ENCODE results near the gene LUZP1. TPM values are rescaled to one million over a fixed set of nuclear protein-coding genes. Genes with fewer than 3 reads are reported as not detected.

The LUZP1 gene
- total and polyA plus RNA-seq, 8 donors: 22.9 to 32.5 (median 29.8) TPM

DNA sequence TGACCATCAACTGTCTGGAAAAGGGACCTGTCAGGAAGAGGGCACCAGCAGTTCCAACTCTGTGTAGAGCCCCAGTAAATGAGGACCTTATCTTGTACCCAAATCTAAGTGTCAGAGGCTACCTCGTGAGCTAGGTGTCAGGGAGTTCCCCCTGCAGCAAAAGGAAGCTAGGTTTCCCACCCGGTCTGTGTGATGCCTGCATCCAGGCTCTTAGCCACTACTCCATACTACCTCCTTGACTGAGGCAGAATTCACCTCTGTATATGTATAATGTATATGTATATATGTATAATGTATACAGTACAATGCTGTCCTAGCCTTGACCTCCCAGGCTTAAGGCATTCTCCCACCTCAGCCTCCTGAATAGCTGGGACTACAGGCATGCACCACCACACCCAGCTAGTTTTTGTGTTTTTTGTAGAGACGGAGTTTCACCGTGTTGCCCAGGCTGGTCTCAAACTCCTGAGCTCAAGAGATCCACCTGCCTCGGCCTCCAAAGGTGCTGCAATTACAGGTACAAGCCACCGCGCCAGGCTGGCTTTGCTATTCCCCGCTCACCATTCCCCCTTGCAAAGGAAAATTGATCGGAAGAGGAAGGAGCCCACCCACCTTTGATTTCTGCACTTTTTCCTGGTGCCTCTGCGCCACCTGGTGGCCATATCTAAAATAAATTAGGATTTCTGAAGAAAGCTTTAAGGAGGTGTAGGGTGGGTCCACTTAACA is 15.7 kb upstream of the LUZP1 start:
- Histone ChIP-seq H3K27ac (no peak overlapping the region), H3K27me3 (no peaks in the 10 kb centered on the region), H3K4me3 (no peak overlapping the region), H3K4me1 (peaks cover 0 to 7% of the 10 kb centered on the region in 2 donors), H3K9me3 (no peaks in the 10 kb centered on the region), H3K36me3 (no peaks in the 10 kb centered on the region)
- ATAC-seq (peak; percentile 72), DNase-seq (peak in 1 of 4 donors; percentile 58)
- TF ChIP-seq, protein P1, sequence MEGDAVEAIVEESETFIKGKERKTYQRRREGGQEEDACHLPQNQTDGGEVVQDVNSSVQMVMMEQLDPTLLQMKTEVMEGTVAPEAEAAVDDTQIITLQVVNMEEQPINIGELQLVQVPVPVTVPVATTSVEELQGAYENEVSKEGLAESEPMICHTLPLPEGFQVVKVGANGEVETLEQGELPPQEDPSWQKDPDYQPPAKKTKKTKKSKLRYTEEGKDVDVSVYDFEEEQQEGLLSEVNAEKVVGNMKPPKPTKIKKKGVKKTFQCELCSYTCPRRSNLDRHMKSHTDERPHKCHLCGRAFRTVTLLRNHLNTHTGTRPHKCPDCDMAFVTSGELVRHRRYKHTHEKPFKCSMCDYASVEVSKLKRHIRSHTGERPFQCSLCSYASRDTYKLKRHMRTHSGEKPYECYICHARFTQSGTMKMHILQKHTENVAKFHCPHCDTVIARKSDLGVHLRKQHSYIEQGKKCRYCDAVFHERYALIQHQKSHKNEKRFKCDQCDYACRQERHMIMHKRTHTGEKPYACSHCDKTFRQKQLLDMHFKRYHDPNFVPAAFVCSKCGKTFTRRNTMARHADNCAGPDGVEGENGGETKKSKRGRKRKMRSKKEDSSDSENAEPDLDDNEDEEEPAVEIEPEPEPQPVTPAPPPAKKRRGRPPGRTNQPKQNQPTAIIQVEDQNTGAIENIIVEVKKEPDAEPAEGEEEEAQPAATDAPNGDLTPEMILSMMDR (IDR thresholded peaks at IDR 0.05): peak; percentile 60 to 88
- intact Hi-C loops (cut with DNase I): loop anchor here in 1 of 2 donors (2.0 to 10.0 kb wide), 2 partner anchors 86 to 210 kb away; partner anchors contain the start of gene LACTBL1

DNA sequence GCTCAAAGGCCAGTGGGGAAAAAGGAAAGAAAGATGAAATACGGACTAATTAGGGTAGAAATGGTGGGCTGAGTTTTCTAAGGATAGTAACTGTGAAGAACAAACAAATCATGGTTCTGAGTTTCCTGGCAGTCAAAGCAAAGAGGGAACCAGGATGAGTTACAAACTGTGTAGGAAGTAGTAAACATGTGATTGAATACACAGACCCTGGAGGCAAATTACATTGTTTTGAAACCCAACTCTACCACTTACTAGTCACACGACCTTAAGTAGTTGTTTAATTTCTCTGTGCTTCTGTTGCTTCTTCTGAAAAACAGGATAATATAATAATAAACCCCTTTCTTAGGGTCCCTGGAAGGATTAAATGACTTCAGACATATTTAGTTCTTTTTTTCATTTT is 11.2 kb upstream of the LUZP1 start:
- ATAC-seq: no peak
- Histone ChIP-seq H3K27ac (no peak overlapping the region), H3K27me3 (peaks cover 0 to 30% of the 10 kb centered on the region in 2 donors), H3K9me3 (no peaks in the 10 kb centered on the region), H3K36me3 (no peaks in the 10 kb centered on the region), H3K4me3 (no peak overlapping the region), H3K4me1 (peaks cover 5 to 32% of the 10 kb centered on the region in 2 donors)
- TF ChIP-seq, protein P1 (IDR thresholded peaks at IDR 0.05): no peak
- intact Hi-C loops (cut with DNase I): loop anchor here in 1 of 2 donors (10.0 kb wide), 1 partner anchor 205 kb away; the partner anchor contains the start of gene LACTBL1
- DNase-seq: no peak

DNA sequence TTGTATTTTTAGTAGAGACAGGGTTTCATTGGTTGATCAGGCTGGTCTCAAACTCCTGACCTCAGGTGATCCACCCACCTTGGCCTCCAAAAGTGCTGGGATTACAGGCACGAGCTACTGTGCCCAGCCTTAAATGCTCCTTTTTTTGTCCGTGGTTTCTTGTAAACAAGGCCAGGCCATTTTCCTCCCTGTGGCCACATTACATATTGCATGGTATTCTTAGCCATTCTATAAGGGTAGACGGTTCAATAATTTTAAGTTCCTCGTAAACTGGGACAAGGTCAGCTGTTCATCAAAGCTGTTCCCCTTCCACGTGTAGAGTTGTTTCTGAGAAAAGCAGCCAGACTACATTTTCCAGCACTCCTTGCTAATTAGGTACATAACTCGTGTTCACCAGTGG is 10.3 kb upstream of the LUZP1 start:
- peaks cover 5 to 24% of the 10 kb centered on the region in 2 donors for H3K4me1 ChIP-seq
- peaks cover 0 to 30% of the 10 kb centered on the region in 2 donors for H3K27me3 ChIP-seq
- no peak for DNase-seq
- no peak overlapping the region for H3K27ac ChIP-seq
- H3K4me3 ChIP-seq: no peak overlapping the region
- no peaks in the 10 kb centered on the region for H3K9me3 ChIP-seq
- intact Hi-C loops (cut with DNase I): no loop called here
- TF ChIP-seq, protein P1 (IDR thresholded peaks at IDR 0.05): no peak
- no peak for ATAC-seq
- H3K36me3 ChIP-seq: no peaks in the 10 kb centered on the region

DNA sequence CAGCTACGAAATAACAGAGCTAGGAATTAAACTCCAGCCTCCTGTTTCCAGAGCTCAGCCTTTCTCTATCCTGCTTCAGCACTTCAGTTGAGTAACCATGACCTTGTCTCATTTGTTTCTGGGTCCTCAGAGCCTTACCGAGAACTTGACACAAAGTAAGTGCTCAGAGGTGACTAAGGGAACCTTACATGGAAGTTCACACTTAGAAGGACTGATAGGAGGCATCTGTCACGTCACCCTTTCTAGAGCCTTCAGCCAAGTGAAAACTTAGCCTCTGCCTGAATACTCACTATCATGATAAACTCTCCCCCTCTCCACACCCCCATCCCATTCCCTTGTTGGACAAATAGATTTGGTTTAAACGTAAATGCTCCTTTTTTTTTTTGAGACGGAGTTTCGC is 9.8 kb upstream of the LUZP1 start:
- H3K4me3 ChIP-seq: no peak overlapping the region
- no peaks in the 10 kb centered on the region for H3K9me3 ChIP-seq
- TF ChIP-seq, protein P1 (IDR thresholded peaks at IDR 0.05): no peak
- peaks cover 0 to 30% of the 10 kb centered on the region in 2 donors for H3K27me3 ChIP-seq
- intact Hi-C loops (cut with DNase I): no loop called here
- ATAC-seq (no peak), DNase-seq (no peak)
- peak overlapping the region; percentile 78 to 82 for H3K27ac ChIP-seq
- H3K36me3 ChIP-seq: no peaks in the 10 kb centered on the region
- peaks cover 5 to 24% of the 10 kb centered on the region in 2 donors for H3K4me1 ChIP-seq

Measured in left lung (tissue), 10 donors.